UCSD-AML1 (cell line): Measurements from ENCODE around the gene ISCA2.
A peak's percentile ranks its signal among the peaks of the same experiment; 100 is the strongest.

ENCODE experiments used
- DNase-seq: peaks from one replicate; lab custom pipeline; 2025; ENCODE audit not compliant: unreplicated experiment; lab: John Stamatoyannopoulos, UW

Gene ISCA2

GRCh38 chr14:74507840-74508239, 14.3 kb downstream of the ISCA2 start:
- no peak for DNase-seq

GRCh38 chr14:74508292-74508731, 14.7 kb downstream of the ISCA2 start:
- no peak for DNase-seq

GRCh38 chr14:74508844-74509428, 15.4 kb downstream of the ISCA2 start:
- DNase-seq = no peak

GRCh38 chr14:74509587-74510222, 16.1 kb downstream of the ISCA2 start:
- no peak for DNase-seq

GRCh38 chr14:74510223-74510931, 16.8 kb downstream of the ISCA2 start:
- no peak for DNase-seq

GRCh38 chr14:74510959-74511409, 17.4 kb downstream of the ISCA2 start:
- DNase-seq = no peak

GRCh38 chr14:74511966-74512830, 18.6 kb downstream of the ISCA2 start:
- DNase-seq = no peak

- DNase-seq = peak; percentile 74
Observed at GRCh38 chr14:74514471-74514941, 20.9 kb downstream of the ISCA2 start.

GRCh38 chr14:74515891-74516412, 22.4 kb downstream of the ISCA2 start:
- no peak for DNase-seq

- peak; percentile 45 for DNase-seq
Observed at GRCh38 chr14:74516451-74517160, 23.0 kb downstream of the ISCA2 start.

GRCh38 chr14:74517731-74518130, 24.2 kb downstream of the ISCA2 start:
- DNase-seq = no peak

GRCh38 chr14:74518221-74518620, 24.7 kb downstream of the ISCA2 start:
- peak; percentile 37 for DNase-seq

GRCh38 chr14:74519316-74520074, 25.9 kb downstream of the ISCA2 start:
- DNase-seq = no peak

- no peak for DNase-seq
Observed at GRCh38 chr14:74521756-74522155, 28.2 kb downstream of the ISCA2 start.

GRCh38 chr14:74522740-74523139, 29.2 kb downstream of the ISCA2 start:
- no peak for DNase-seq

- no peak for DNase-seq
Observed at GRCh38 chr14:74524076-74524811, 30.7 kb downstream of the ISCA2 start.

- no peak for DNase-seq
Observed at GRCh38 chr14:74524812-74525135, 31.2 kb downstream of the ISCA2 start.

GRCh38 chr14:74525361-74525851, 31.8 kb downstream of the ISCA2 start:
- DNase-seq = no peak
